ENCODE data around the gene COL25A1. TPM values are rescaled to one million over a fixed set of nuclear protein-coding genes. Genes with fewer than 3 reads are reported as not detected.
"Not testable (repeated sequence)": the region's sequence is repeated elsewhere in the genome, so short reads cannot be mapped to it uniquely, and the experiment has no call there.

Gene COL25A1
- total RNA-seq, 2 experiments from 2014 or later, result not detected

DNA sequence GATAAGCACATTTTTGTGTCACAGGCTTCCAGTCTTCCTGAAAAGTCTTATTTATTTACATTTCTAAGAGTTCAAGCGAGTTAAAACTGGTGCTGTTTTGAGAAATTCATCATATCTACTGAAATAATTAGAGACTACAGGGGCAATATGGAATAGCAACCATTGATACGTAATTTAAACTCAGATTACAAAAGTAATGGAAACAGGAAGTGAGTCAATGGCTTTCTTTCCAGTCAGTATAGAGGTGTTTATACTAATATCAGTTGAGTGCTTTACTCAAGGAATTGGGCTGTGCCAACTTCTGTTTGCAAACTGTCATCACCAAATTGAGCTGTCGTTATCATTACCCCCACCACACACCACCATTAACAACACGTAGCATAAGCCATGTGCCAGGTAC, 222.7 kb downstream of the COL25A1 start:
- H3K4me1 Mint-ChIP-seq (ENCODE audit: low read depth), result peaks cover 10% of the 10 kb centered on the region
- no peaks in the 10 kb centered on the region for H3K36me3 Mint-ChIP-seq
- H3K9me3 Mint-ChIP-seq, result no peaks in the 10 kb centered on the region
- H3K27ac Mint-ChIP-seq, result no peak overlapping the region
- H3K4me3 Mint-ChIP-seq, result no peak overlapping the region
- H3K27me3 Mint-ChIP-seq, result no peaks in the 10 kb centered on the region
- intact Hi-C loops (cut with micrococcal nuclease), result loop anchor here (5.0 kb wide), 1 partner anchor 213 kb away; no protein-coding TSS in a partner anchor
- CTCF ChIA-PET, result interaction anchor here (0.6 kb wide), 1 partner anchor 73 kb away, joined by 3 read pairs; no protein-coding TSS in a partner anchor
- POLR2A ChIA-PET, result no interaction called here
- no peak for DNase-seq

DNA sequence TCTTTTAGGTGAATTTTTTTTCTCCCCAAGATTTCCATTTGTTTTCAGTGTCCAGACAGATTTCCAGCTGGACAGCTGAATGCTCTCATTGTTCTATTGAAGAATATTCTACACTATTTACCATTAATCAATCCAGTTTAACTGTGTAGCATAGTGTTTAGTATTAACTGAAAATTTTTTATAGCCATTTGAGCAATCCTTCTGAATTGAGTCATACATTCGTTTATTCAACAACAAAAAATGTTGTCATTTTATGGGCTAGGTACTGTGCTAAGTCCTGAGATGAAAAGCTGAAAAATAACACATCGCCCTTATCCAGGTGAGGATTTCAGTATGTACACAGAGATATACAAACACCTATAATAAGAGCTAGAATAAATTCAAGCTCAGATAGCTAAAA, 223.3 kb downstream of the COL25A1 start:
- no peak for DNase-seq
- H3K27ac Mint-ChIP-seq, result no peak overlapping the region
- intact Hi-C loops (cut with micrococcal nuclease), result loop anchor here (5.0 kb wide), 1 partner anchor 213 kb away; no protein-coding TSS in a partner anchor
- H3K36me3 Mint-ChIP-seq, result no peaks in the 10 kb centered on the region
- CTCF ChIA-PET, result no interaction called here
- H3K9me3 Mint-ChIP-seq, result no peaks in the 10 kb centered on the region
- POLR2A ChIA-PET, result no interaction called here
- H3K4me1 Mint-ChIP-seq (ENCODE audit: low read depth), result peaks cover 10% of the 10 kb centered on the region
- H3K27me3 Mint-ChIP-seq, result no peaks in the 10 kb centered on the region
- H3K4me3 Mint-ChIP-seq, result no peak overlapping the region

DNA sequence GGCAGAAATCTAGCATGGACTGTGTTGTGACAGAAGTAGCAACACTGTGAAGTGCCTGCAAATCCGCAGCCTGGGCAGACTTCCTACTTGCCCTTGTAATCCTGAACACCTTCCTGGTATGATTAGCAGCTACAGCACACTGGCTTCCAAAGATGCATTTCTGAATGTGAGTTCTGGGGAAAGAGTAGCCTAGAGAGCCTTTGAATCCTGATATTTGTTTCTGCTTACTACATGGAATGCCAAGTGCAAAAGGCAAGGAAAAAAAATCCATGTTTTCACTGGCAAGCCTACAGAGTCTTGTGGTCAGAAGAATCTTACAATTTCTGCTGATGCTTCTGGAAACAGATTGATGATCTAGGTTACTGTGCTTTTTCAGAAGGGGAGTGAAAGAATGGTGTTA, 223.7 kb downstream of the COL25A1 start:
- Mint-ChIP-seq H3K27me3 (no peaks in the 10 kb centered on the region), H3K4me3 (no peak overlapping the region), H3K27ac (no peak overlapping the region), H3K36me3 (no peaks in the 10 kb centered on the region), H3K9me3 (no peaks in the 10 kb centered on the region), H3K4me1 (ENCODE audit: low read depth) (peaks cover 10% of the 10 kb centered on the region)
- no peak for DNase-seq
- ChIA-PET CTCF (no interaction called here), POLR2A (no interaction called here)
- intact Hi-C loops (cut with micrococcal nuclease), result loop anchor here (5.0 kb wide), 1 partner anchor 214 kb away; no protein-coding TSS in a partner anchor

DNA sequence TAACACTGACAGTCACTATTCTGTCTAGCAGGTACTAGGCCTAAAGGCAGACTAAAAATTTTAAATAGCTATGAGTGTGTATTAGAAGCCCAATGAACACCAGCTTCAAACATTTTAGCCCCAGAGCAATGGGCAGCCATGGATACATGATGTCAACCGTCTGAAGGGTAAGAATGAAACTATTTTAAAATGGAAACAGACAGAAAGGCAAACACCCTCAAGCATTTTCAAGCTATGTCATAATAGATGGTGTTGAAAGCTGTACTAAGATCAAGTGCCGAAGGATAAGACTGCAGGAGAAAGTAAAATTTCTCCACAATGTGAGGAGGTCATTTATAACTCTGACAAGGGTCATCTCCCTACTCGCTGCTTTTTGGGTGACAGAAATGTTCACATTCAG, 225.0 kb downstream of the COL25A1 start:
- Mint-ChIP-seq H3K9me3 (no peaks in the 10 kb centered on the region), H3K27me3 (peaks cover 4% of the 10 kb centered on the region), H3K27ac (no peak overlapping the region), H3K36me3 (no peaks in the 10 kb centered on the region), H3K4me3 (no peak overlapping the region), H3K4me1 (ENCODE audit: low read depth) (peaks cover 10% of the 10 kb centered on the region)
- CTCF ChIA-PET, result interaction anchor here (1.0 kb wide), 1 partner anchor 328 kb away, joined by 3 read pairs; no protein-coding TSS in a partner anchor
- POLR2A ChIA-PET, result no interaction called here
- no peak for DNase-seq
- intact Hi-C loops (cut with micrococcal nuclease), result loop anchor here (5.0 kb wide), 1 partner anchor 215 kb away; no protein-coding TSS in a partner anchor

DNA sequence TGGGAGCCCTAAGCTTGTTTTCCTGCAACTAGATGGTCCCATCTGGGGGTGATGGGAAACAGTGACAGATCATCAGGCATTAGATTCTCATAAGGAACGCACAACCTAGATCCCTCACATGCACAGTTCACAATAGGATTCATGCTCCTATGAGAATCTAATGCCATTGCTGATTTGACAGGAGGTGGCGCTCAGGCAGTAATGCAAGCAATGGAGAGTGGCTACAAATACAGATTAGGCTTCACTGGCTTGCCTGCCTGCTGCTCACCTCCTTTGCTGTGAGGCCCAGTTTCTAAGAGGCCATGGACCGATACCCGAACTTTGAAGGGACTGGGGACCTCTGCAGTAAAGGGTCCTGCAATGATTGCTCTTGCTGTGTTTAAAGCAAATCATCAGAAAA, 225.7 kb downstream of the COL25A1 start:
- H3K4me3 Mint-ChIP-seq, H3K27me3 Mint-ChIP-seq, H3K27ac Mint-ChIP-seq, H3K36me3 Mint-ChIP-seq, H3K9me3 Mint-ChIP-seq, DNase-seq, POLR2A ChIA-PET: not testable (repeated sequence)
- H3K4me1 Mint-ChIP-seq (ENCODE audit: low read depth), result peaks cover 10% of the 10 kb centered on the region
- CTCF ChIA-PET, result interaction anchor here (1.0 kb wide), 1 partner anchor 329 kb away, joined by 3 read pairs; no protein-coding TSS in a partner anchor
- intact Hi-C loops (cut with micrococcal nuclease), result loop anchor here (5.0 kb wide), 1 partner anchor 216 kb away; no protein-coding TSS in a partner anchor

DNA sequence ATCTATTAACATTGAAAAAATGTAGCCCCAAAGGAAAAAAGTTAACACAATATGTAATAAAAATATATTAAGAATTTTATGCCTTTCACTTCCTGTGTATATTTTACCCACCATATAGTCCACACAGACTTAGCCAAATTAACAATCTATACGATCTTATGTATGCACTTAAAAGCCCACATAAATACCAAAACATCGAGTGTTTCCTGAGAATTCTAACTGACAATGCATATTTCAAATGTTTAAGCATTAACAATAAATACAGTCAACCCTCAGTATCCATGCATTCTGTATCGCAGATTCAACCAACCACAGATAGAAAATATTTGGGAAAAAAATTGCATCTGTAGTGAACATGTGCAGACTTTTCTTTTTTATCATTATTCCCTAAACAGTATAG, 226.8 kb downstream of the COL25A1 start:
- no peak overlapping the region for H3K27ac Mint-ChIP-seq
- ChIA-PET CTCF (no interaction called here), POLR2A (no interaction called here)
- H3K27me3 Mint-ChIP-seq, result peaks cover 4% of the 10 kb centered on the region
- no peak for DNase-seq
- intact Hi-C loops (cut with micrococcal nuclease), result loop anchor here (5.0 kb wide), 1 partner anchor 217 kb away; no protein-coding TSS in a partner anchor
- H3K4me3 Mint-ChIP-seq, result no peak overlapping the region
- H3K9me3 Mint-ChIP-seq, result no peaks in the 10 kb centered on the region
- no peaks in the 10 kb centered on the region for H3K36me3 Mint-ChIP-seq
- H3K4me1 Mint-ChIP-seq (ENCODE audit: low read depth), result peaks cover 10% of the 10 kb centered on the region

DNA sequence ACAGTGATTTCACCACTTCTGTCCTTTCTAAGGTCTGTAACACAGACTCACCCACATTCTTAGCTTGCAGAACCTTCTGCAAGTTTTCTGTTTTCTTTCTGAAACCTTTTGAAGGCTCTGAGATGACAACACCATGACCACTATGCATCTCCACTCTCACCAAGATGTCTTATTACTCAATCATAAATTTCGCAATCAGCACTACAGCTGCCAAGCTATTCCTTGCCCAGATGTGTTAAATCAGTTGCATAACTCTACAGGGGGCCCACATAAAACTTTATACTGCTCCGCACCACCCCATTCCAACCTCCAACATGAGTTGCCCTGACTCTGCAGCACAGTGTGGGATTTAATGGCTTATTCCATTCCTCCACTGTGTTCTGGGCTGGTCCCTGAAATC, 229.9 kb downstream of the COL25A1 start:
- Mint-ChIP-seq H3K27me3 (peaks cover 4% of the 10 kb centered on the region), H3K9me3 (no peaks in the 10 kb centered on the region), H3K27ac (no peak overlapping the region), H3K4me3 (no peak overlapping the region), H3K36me3 (no peaks in the 10 kb centered on the region), H3K4me1 (ENCODE audit: low read depth) (no peaks in the 10 kb centered on the region)
- POLR2A ChIA-PET, result no interaction called here
- intact Hi-C loops (cut with micrococcal nuclease), result no loop called here
- CTCF ChIA-PET, result interaction anchor here (0.9 kb wide), 1 partner anchor 20 kb away, joined by 3 read pairs; no protein-coding TSS in a partner anchor
- DNase-seq, result no peak

DNA sequence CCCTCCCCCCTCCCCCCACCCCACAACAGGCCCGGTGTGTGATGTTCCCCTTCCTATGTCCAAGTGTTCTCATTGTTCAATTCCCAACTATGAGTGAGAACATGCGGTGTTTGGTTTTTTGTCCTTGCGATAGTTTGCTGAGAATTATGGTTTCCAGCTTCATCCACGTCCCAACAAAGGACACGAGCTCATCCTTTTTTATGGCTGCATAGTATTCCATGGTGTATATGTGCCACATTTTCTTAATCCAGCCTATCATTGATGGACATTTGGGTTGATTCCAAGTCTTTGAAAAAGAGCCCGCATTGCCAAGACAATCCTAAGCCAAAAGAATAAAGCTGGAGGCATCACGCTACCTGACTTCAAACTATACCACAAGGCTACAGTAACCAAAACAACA, 231.8 kb downstream of the COL25A1 start:
- CTCF ChIA-PET; intact Hi-C loops (cut with micrococcal nuclease); DNase-seq; H3K27me3 Mint-ChIP-seq; POLR2A ChIA-PET; H3K9me3 Mint-ChIP-seq; H3K4me1 Mint-ChIP-seq (ENCODE audit: low read depth); H3K27ac Mint-ChIP-seq; H3K36me3 Mint-ChIP-seq; H3K4me3 Mint-ChIP-seq: not testable (repeated sequence)

DNA sequence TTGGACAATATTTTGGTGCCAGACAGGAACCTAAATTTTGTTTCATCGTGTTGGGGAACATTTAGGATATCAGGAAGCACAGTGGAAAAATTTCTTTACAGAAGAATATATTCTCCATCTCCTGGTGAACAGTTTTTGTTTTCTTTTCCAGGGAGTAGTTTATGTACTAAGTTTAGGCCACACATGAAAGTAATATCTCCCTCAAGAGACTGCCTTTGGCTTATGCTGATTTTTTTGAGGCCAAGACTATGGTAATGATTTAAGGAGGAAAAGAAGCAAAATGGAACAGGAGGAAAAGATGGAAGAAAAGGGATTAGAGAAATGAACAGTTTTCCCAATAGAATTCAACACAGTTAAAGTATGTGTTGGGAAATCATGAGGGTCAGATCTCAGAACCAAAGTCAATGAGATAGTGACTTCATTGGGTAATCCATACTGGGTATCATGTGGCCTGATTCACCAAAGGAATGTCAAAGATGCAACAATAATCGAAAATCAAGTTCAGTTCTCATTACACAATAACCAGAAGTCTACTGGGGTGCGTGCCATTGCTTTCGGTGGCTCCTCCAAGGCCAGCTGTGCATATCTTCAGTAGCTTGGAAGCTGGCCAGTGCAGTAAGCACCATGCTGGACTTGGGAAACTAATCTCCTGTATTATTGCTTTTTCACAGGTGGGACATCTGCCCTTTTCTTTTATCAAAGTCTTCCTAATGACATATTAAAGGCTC, 234.8 kb downstream of the COL25A1 start:
- Mint-ChIP-seq H3K4me3 (no peak overlapping the region), H3K27me3 (peaks cover 5% of the 10 kb centered on the region), H3K27ac (no peak overlapping the region), H3K9me3 (no peaks in the 10 kb centered on the region), H3K36me3 (no peaks in the 10 kb centered on the region), H3K4me1 (ENCODE audit: low read depth) (no peaks in the 10 kb centered on the region)
- no peak for DNase-seq
- POLR2A ChIA-PET, result no interaction called here
- intact Hi-C loops (cut with micrococcal nuclease), result no loop called here
- CTCF ChIA-PET, result no interaction called here

DNA sequence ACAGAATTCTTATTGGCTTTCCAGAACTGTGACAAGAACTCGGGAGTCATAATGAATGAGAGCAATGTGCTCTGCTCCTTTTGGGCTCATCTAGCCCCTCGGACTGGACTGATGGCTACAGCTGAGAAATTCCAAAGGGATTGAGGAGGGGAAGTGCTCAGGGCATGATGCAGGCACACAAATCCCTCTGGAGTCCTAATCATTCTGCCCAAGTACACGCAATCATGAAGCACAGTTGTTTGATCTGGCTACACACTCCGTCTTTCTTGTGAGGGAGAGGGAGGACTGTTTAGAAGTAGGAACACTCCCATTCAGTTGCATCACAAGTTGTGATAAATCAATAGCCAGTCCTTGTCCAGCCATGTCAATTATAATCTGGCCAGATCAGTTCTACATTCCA, 237.5 kb downstream of the COL25A1 start:
- DNase-seq, result no peak
- ChIA-PET POLR2A (no interaction called here), CTCF (no interaction called here)
- Mint-ChIP-seq H3K27ac (no peak overlapping the region), H3K36me3 (no peaks in the 10 kb centered on the region), H3K4me1 (ENCODE audit: low read depth) (no peaks in the 10 kb centered on the region), H3K4me3 (no peak overlapping the region), H3K9me3 (no peaks in the 10 kb centered on the region), H3K27me3 (peaks cover 6% of the 10 kb centered on the region)
- intact Hi-C loops (cut with micrococcal nuclease), result no loop called here

DNA sequence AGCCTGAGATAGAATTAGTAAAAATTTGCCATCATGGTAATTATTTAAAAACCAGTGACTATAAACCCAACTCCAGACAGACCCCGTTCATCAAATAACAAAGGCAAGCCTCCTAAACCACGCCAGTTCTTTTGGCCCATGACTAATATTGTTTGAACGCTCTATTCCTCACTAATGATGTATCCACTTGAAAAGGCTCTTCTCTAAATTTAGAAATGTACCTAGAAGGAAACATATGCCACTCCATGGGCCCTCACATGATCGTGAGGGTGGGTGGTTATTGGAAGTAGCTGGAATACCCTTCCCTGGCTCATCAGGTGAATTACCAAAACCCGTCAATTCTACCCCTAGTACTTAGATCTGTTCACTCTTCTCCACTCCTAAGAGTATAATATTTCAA, 249.2 kb downstream of the COL25A1 start:
- POLR2A ChIA-PET, result no interaction called here
- H3K4me3 Mint-ChIP-seq, result no peak overlapping the region

DNA sequence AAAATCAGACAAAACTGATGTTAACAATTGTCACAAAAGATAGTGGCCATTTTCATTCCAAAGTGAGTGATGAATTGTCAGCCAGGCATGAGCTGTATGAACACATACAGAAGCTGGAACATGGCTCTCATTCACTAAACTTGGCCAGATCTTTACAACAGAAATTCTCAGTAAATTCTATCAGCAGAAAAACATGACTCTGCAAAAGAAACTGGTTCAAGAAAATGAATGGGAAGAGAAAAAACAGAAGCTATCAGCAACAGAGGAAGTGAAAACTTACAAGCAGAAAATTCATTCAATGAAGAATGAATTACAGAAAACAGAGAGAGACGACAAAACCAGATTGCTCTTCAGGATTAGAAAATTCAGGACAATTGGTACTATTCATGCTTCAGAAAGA, 249.6 kb downstream of the COL25A1 start:
- H3K4me3 Mint-ChIP-seq, result no peak overlapping the region
- H3K27me3 Mint-ChIP-seq, result peaks cover 3% of the 10 kb centered on the region
- H3K36me3 Mint-ChIP-seq, result no peaks in the 10 kb centered on the region
- H3K4me1 Mint-ChIP-seq (ENCODE audit: low read depth), result no peaks in the 10 kb centered on the region
- intact Hi-C loops (cut with micrococcal nuclease), result no loop called here
- H3K27ac Mint-ChIP-seq, result no peak overlapping the region
- ChIA-PET POLR2A (no interaction called here), CTCF (no interaction called here)
- no peaks in the 10 kb centered on the region for H3K9me3 Mint-ChIP-seq
- no peak for DNase-seq

More for the DNA sequence above, 249.2 kb downstream of the COL25A1 start:
- Mint-ChIP-seq H3K27ac (no peak overlapping the region), H3K36me3 (no peaks in the 10 kb centered on the region), H3K27me3 (peaks cover 4% of the 10 kb centered on the region), H3K4me1 (ENCODE audit: low read depth) (no peaks in the 10 kb centered on the region), H3K9me3 (no peaks in the 10 kb centered on the region)
- intact Hi-C loops (cut with micrococcal nuclease), result no loop called here
- no peak for DNase-seq
- CTCF ChIA-PET, result no interaction called here

DNA sequence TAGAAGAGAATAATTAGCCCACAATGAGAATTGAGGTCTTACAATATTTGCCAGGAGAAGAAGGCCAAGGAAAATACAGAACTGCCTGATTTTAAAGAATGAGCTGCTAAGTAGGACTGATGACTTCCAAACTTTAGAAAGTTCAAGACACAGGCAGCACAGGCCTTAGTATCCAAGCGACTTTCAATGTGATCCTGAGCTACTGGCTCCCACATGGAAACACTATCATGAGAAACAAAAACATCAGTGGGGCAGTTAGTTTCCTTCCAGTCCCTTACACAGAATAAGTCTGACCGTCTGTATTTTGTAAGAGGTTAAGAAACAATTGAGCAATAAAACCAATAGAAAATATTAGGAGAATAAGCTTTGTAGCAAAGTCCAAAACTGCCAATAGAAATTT, 251.4 kb downstream of the COL25A1 start:
- Mint-ChIP-seq H3K4me3 (no peak overlapping the region), H3K36me3 (no peaks in the 10 kb centered on the region), H3K27ac (no peak overlapping the region), H3K4me1 (ENCODE audit: low read depth) (peaks cover 3% of the 10 kb centered on the region), H3K27me3 (peaks cover 3% of the 10 kb centered on the region), H3K9me3 (no peaks in the 10 kb centered on the region)
- DNase-seq, result no peak
- ChIA-PET CTCF (no interaction called here), POLR2A (no interaction called here)
- intact Hi-C loops (cut with micrococcal nuclease), result no loop called here

Measured in activated CD4-positive, alpha-beta memory T cell treated with anti-CD3 and anti-CD28 coated beads for 36 hours (primary cell).